Epithelial cell of esophagus (primary cell): Measurements from ENCODE around the gene METRN.
"Not testable (repeated sequence)": the region's sequence is repeated elsewhere in the genome, so short reads cannot be mapped to it uniquely, and the experiment has no call there.

Experiments
- DNase-seq: peaks from one replicate; pipeline ENCODE4 v3.0.0; 2010; ENCODE audit warnings: low read depth
- H3K4me3 ChIP-seq: 2 replicates; pipeline ENCODE4 v1.5.1; 2011; ENCODE audit warnings: mild to moderate bottlenecking, low read length, control low read depth
- TF ChIP-seq, protein P1 (sequence below): IDR thresholded peaks from 2 replicates; pipeline ENCODE4 v1.5.1; 2011; ENCODE audit warnings: low read depth, mild to moderate bottlenecking, low read length, control low read depth, inconsistent platforms; ENCODE audit not compliant: insufficient read depth; ENCODE audit errors: missing control alignments

The METRN gene

DNA sequence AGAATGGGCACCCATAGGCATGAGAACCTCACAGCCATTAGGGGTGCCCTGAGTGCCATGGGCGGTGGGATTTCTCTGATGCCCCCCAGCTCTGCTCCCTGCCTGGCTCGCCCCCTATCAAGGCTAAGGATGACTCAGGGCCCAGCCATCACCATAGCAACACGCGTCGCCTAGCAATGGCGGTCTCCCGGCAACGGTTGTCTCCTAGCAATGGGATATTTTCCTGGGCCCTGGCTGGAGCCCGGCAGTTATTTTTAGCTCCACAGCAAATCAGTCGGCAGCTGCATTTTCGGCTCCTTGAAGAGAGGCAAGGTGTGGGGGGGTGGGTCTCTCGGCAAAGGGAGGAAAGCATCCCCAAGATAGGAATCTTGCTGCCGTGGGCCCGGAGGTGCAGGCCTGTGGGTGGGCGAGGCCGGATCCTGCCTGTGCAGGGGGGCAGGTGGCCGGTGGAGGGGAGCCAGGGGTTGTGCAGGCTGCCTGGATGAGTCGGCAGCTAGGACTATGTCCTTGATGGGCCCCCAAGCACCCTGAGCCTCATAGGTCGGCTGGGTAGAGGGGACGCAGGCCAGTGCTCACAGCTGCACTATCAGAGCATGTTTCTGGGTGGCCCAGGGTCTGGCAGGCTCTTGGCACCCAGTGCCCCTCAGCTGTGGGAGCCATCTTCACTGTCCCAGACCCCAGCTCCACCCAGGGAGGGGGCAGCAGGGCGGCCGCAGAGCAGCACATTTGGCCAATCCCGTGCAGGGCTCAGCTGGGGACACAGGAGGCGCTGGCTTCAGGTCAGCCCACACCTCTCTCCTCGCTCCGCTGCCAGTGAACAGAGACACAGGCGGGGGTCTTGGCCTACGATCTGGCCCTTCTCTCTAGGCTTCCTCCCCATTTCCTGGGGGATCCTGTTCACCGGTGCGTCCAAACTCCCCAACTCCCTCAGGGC lies 5.1 kb upstream of the METRN start:
- peak; percentile 68 for DNase-seq
- no peak overlapping the region for H3K4me3 ChIP-seq
- TF ChIP-seq, protein P1, sequence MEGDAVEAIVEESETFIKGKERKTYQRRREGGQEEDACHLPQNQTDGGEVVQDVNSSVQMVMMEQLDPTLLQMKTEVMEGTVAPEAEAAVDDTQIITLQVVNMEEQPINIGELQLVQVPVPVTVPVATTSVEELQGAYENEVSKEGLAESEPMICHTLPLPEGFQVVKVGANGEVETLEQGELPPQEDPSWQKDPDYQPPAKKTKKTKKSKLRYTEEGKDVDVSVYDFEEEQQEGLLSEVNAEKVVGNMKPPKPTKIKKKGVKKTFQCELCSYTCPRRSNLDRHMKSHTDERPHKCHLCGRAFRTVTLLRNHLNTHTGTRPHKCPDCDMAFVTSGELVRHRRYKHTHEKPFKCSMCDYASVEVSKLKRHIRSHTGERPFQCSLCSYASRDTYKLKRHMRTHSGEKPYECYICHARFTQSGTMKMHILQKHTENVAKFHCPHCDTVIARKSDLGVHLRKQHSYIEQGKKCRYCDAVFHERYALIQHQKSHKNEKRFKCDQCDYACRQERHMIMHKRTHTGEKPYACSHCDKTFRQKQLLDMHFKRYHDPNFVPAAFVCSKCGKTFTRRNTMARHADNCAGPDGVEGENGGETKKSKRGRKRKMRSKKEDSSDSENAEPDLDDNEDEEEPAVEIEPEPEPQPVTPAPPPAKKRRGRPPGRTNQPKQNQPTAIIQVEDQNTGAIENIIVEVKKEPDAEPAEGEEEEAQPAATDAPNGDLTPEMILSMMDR, result no peak

DNA sequence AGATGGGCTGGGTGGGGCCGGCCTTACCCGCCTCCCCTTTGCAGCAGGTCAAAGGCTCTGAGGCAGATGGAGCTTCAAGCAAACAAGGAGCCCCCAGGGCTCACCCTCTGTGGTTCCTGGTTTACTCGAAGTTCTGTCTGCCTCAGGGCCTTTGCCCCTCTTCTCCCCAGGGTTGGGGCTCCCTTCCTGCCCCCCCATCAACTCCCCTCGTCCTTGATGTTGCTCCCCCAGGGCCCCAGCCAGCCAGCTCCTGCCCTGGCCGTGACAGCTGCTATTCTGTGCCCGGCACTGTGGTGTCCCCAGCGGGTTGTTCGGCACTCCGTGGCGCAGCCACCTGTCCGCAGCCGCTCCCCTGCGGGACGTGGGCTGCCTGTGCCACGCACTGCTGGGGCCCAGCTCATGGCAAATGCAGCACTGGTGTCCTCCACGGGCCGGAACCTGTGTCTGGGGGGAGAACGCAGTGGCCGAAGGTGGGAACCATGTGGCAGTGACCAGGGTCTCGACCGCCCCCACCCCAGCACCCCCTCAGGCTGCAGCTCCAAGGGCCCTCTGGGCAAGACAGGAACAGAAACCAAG lies 4.3 kb upstream of the METRN start:
- no peak overlapping the region for H3K4me3 ChIP-seq
- DNase-seq, result no peak
- TF ChIP-seq, protein P1, result no peak

DNA sequence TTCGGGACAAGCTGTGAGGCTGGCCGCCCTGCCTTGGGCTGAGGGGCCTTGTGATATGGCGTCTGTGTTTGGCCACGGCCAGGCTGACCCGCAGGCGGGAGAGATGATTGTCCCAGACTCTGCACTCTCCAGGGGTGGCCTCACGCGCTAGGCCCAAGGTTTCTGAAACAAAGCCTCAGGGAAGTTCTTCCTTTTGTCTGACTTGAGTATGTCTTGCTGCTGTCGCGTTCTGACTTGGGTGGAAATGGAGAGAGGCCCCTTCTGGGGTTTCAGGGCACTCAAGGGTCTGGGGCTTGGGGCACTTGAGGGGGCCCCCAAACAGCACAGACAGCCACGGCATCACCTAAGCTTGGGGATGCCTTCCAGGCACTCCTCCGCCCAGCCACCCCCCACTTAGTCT lies 3.8 kb upstream of the METRN start:
- TF ChIP-seq, protein P1, result no peak
- no peak for DNase-seq
- no peak overlapping the region for H3K4me3 ChIP-seq

DNA sequence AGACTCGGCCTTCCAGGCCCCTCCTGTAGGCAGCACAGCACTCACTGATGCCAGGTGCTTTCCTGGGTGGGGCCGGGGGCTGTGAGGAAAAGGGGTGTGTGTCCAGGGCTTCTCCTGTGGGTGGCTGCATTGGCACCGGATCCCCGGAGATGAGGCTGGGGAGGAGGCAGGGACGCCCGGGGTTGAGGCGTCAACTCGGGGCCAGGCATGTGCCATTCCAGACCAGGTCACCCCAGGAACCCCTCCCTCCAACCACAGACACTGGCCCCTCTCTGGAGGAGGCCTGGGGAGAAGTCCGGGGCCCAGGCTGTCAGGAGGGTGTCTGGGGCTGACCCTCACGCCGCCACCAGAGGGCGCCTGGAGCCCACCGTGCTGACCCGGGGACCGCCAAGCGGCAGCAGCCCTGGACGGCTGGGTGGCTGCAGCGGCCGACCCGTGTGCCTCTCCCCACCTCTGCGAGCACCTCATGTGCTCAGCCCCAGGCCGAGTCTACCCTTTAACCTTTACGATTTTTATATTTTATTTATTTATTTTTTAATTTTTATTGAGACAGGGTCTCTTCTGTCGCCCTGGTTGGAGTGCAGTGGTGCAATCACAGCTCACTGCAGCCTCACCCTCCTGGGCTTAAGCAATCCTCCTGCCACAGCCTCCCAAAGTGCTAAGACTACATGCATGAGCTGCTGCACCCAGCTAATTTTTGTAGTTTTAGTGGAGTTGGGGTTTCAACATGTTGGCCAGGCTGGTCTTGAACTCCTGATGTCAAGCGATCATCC lies 3.2 kb upstream of the METRN start:
- TF ChIP-seq, protein P1, result peak; percentile 69
- H3K4me3 ChIP-seq, result no peak overlapping the region
- DNase-seq, result peak; percentile 68

DNA sequence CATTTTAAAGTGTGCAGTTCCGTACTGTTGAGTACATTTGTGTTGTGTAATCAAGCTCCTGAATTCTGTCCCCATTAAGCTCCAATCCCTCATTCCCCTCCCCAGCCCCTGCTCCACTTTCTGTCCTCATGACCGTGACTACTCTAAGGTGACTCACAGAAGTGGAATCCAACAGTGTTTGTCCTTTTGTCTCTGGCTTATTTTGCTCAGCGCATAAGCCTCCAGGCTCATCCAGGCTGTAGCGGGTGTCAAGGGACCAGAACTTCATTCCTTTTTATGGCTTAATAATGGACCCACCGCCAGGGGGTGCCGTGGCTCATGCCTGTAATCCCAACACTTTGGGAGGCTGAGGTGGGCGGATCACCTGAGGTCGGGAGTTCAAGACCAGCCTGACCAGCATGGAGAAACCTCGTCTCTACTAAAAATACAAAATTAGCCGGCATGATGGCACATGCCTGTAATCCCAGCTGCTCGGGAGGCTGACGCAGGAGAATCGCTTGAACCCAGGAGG lies 2.1 kb upstream of the METRN start:
- TF ChIP-seq, protein P1, result peak; percentile 50
- peak; percentile 96 for DNase-seq

DNA sequence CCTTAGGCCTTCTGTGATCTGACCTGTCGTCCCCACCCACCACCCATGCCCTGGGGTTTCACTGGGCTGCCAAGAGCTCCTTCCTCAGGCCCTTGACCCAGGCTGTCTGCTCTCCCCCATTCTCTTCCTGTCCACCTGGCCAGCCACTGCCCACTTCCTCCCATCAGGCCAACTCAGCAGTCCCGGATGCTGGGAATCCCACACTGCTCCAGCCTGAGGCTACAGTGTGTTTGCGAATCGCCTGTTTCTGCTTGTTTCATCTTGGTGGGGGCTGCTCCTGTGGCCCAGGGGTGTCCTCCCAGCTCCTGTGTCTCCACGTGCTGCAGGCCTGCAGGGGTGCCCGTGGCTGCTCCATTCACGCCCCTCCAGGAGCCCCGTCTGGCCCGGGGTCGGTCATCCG lies 839 bp upstream of the METRN start:
- H3K4me3 ChIP-seq, result no peak overlapping the region
- TF ChIP-seq, protein P1, result no peak
- DNase-seq, result peak; percentile 56

More for the DNA sequence above, 2.1 kb upstream of the METRN start:
- H3K4me3 ChIP-seq, result not testable (repeated sequence)
